HG02852 (cell line): Measurements from ENCODE around the gene GJA3.

Source experiments
- ATAC-seq: cut with Tn5 transposase; IDR thresholded peaks from one replicate; pipeline ENCODE4 v1.9.1; 2021; ENCODE audit warnings: mild to moderate bottlenecking, moderate library complexity; ENCODE audit not compliant: unreplicated experiment

The GJA3 gene

DNA sequence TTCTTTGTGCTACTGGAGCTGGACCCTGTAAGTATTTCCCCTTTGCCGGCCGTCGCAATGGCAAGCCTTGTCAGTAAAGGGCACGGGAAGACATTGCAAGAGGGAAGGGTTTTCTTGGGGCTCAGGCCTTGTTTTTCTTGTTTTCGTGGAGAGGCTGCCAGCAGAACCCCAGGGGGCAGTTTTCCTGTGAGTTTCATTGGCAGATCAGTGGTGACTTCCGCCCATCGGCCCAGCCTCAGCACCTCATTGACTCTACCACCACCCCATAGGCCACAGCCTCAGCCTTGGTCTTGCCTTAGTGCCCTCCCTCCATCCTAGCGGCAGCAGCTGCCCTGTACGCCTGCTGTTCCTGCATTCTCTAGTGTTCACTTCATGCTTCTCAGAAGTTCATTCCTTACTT, 61.5 kb downstream of the GJA3 start:
- no peak for ATAC-seq

GRCh38 chr13:20093951-20094350, 66.9 kb downstream of the GJA3 start:
- no peak for ATAC-seq

- ATAC-seq, result no peak
These were observed 70.5 kb downstream of the GJA3 start for GRCh38 chr13:20090349-20090748.
